Mucosa of descending colon (tissue), 3 donors: ENCODE results near the gene POLD2. TPM values are rescaled to one million over a fixed set of nuclear protein-coding genes. Genes with fewer than 3 reads are reported as not detected.

Source experiments
- ATAC-seq: fragments of 200-7000 bp; cut with Tn5 transposase; one replicate; pipeline ENCODE4 v1.9.1; 2020; ENCODE audit warnings: mild to moderate bottlenecking, moderate library complexity
- DNase-seq, 3 donors: peaks; one replicate each; pipeline ENCODE4 v3.0.0-alpha.2; 2020
- H3K36me3 ChIP-seq: fragments of 200-600 bp; one replicate; pipeline ENCODE4 v1.8.0; 2021; ENCODE audit warnings: low read depth, mild to moderate bottlenecking
- H3K4me1 ChIP-seq: fragments of 200-600 bp; one replicate; pipeline ENCODE4 v1.8.0; 2021; ENCODE audit warnings: low read depth, mild to moderate bottlenecking
- H3K4me3 ChIP-seq: fragments of 200-600 bp; one replicate; pipeline ENCODE4 v1.8.0; 2021; ENCODE audit warnings: mild to moderate bottlenecking
- H3K9me3 ChIP-seq: fragments of 200-600 bp; one replicate; pipeline ENCODE4 v1.8.0; 2021; ENCODE audit warnings: mild to moderate bottlenecking
- intact Hi-C, 2 donors: fragments of 100-400 bp; cut with DNase I in 1 of 2; cut with micrococcal nuclease in 1 of 2; formaldehyde crosslinking; loops; one replicate each; pipeline versions ENCODE4 v1.11.0 to v1.11.1; 2022; cut with DNase I, micrococcal nuclease
- total RNA-seq, 3 donors: library from RNA; stranded (reverse); fragmentation: NEBNext Ultra II Directional in 2 of 3; extraction: Animal tissue kit (Norgen Biotek cat#: 25700) in 2 of 3; gene quantifications; one replicate each; pipeline versions ENCODE4 v1.2.1 to v1.2.4, GENCODE V29; 2021 to 2023
- TF ChIP-seq, protein P1 (sequence below): fragments of 200-600 bp; IDR thresholded peaks from one replicate; pipeline ENCODE4 v1.8.0; 2022; ENCODE audit warnings: antibody characterized with exemption, mild to moderate bottlenecking
- donor health status: DM: no; HTN: no; CAD: no; lungs with moderate emphysema.
- donor health status: DM: no; HTN: no; CAD: no.
- donor health status: DM: no; HTN: yes; CAD: no.

POLD2 gene
- total RNA-seq, 3 donors from 2014 or later, result 51.5 to 57.0 (median 52.0) TPM

DNA sequence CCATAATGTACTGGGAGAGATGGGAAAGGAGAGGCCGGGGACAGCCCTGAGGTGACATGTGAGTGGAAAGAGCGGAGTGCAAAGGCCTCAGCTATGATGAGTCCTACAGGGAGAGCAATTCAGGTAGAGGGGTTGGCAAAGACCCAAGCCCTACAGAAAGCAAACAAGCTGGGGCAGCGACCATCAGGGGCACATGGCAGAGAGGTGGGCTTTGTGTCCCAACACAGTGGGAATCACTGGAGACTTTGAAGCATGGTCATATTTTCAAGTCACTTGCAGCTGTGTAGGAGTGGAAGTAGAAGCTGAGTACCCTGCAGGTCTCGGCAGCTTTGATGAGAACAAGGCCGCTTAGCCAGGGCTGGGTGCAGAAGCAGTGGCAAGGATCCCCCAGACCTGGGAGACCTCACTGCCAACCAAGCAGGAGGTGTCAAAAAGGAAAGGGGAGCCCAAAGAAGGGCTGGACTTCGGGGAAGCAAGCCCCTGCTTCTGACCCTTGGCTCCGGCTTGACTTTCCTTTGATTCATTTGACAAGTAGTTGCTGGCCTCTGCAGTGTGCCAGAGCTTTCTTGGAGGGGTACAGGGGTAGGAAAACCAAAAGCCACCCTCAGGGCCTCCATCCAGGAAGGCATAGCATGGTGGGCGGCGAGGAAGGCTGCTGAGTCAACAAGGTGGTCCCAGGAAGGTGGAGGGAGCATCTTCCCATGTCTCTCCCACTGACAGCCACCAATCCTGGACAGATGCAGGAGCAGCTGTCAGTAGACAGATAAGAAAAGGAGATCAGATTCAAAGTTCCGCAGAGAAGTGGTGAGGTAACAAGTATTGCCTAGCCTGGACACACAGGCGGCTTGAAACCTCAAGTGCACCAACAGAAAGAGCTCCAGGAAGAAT lies 56.0 kb downstream of the POLD2 start:
- peak; percentile 2 for ATAC-seq
- Histone ChIP-seq H3K4me3 (no peak overlapping the region), H3K36me3 (no peaks in the 10 kb centered on the region), H3K9me3 (no peaks in the 10 kb centered on the region), H3K4me1 (peaks cover 19% of the 10 kb centered on the region)
- TF ChIP-seq, protein P1, sequence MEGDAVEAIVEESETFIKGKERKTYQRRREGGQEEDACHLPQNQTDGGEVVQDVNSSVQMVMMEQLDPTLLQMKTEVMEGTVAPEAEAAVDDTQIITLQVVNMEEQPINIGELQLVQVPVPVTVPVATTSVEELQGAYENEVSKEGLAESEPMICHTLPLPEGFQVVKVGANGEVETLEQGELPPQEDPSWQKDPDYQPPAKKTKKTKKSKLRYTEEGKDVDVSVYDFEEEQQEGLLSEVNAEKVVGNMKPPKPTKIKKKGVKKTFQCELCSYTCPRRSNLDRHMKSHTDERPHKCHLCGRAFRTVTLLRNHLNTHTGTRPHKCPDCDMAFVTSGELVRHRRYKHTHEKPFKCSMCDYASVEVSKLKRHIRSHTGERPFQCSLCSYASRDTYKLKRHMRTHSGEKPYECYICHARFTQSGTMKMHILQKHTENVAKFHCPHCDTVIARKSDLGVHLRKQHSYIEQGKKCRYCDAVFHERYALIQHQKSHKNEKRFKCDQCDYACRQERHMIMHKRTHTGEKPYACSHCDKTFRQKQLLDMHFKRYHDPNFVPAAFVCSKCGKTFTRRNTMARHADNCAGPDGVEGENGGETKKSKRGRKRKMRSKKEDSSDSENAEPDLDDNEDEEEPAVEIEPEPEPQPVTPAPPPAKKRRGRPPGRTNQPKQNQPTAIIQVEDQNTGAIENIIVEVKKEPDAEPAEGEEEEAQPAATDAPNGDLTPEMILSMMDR, result no peak
- no peak for DNase-seq
- intact Hi-C loops, result no loop called here

DNA sequence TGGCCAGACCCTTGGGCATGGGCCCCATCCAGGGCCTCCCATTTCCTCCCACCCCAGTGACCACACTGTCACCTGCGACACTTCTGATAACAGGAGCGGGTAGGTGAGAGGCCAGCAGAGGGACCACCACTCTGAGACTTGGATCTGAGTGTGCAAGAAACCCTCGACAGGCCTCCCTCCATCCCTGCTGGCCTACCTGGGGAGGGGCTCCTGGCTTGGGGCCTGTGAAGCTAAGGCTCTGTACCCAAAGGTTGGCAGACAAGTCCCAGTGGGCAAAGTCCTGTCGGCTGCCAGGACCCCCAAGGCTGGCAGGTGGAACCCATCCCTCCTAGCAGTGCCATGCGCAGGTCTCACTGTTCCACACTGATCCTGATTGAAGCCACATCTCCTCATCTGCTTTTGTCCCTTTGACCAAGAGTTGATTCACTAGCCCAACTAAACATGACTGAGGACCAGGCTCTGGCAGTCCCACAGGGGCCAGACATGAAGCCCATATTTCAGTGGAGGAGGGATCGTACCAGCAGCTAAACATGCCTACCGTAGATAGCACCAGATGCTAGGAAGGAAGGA lies 56.8 kb downstream of the POLD2 start:
- intact Hi-C loops, result no loop called here
- H3K4me3 ChIP-seq, result no peak overlapping the region
- H3K9me3 ChIP-seq, result no peaks in the 10 kb centered on the region
- peaks cover 12% of the 10 kb centered on the region for H3K4me1 ChIP-seq
- ATAC-seq (no peak), DNase-seq (no peak)
- no peaks in the 10 kb centered on the region for H3K36me3 ChIP-seq
- TF ChIP-seq, protein P1, result no peak

DNA sequence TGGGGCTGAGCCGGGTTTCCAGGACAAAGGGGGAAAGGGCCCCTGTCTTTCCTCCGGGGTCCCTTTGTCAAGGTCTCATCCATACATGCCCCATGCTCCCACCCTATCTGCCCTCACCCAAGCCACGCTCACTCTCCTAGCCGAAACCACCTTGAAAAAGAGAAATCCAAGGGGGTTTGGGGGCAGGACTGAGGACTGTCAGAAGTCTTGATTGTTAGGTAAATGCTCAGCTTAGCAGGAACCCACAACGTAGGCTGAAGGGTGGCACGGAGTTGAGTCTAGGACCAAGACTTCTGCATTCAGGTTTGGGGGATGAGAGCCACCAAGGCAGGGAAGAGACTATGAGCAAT lies 57.3 kb downstream of the POLD2 start:
- ATAC-seq (no peak), DNase-seq (no peak)
- Histone ChIP-seq H3K36me3 (no peaks in the 10 kb centered on the region), H3K4me3 (no peak overlapping the region), H3K4me1 (peaks cover 8% of the 10 kb centered on the region), H3K9me3 (no peaks in the 10 kb centered on the region)
- TF ChIP-seq, protein P1, result no peak
- intact Hi-C loops, result no loop called here

DNA sequence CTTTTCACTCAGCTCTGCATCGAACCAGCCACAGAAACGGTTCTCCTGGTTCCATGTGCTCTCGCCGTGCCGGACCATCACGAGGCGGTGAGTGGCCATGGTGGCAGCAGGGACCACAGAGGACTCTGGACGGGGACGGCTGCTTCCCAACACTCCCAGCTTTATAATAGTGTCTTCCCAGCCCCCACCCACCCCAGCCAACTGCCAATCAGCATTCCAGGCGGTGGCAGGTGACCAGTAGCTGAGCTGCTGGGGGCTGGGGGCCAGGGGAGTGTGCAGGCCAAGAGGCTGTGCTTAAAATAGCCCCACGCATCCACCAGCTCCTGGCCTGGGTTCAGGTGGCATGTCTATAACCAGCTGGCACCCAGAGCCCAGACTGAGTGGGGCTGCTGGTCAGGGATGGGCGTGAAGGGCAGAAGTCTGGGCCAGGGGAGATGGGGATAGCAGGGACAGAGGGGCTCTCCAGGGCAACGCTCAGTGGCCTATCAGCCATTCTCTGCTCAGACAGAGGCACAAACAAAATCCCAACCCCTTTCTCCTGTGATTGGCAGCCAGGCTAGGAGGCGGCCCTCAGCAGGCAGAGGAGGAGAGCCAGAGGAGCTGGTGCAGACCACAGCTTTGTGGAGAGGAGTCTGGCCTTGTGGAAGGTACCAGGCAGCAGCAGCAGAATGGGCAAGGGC lies 57.8 kb downstream of the POLD2 start, which contains the start of gene PGAM2:
TSS of gene PGAM2 (minus strand) at position 137 of the 680 bp plus-strand sequence. CDS start at position 99, 38 bp downstream.
- ATAC-seq (peak; percentile 28), DNase-seq (no peak)
- intact Hi-C loops, result no loop called here
- no peak within 1 kb of the TSS for H3K4me3 ChIP-seq
- TF ChIP-seq, protein P1, result no peak
- H3K4me1 ChIP-seq, result peaks cover 8% of the 10 kb centered on the region
- no peaks in the 10 kb centered on the region for H3K9me3 ChIP-seq
- no peaks in the 10 kb centered on the region for H3K36me3 ChIP-seq

DNA sequence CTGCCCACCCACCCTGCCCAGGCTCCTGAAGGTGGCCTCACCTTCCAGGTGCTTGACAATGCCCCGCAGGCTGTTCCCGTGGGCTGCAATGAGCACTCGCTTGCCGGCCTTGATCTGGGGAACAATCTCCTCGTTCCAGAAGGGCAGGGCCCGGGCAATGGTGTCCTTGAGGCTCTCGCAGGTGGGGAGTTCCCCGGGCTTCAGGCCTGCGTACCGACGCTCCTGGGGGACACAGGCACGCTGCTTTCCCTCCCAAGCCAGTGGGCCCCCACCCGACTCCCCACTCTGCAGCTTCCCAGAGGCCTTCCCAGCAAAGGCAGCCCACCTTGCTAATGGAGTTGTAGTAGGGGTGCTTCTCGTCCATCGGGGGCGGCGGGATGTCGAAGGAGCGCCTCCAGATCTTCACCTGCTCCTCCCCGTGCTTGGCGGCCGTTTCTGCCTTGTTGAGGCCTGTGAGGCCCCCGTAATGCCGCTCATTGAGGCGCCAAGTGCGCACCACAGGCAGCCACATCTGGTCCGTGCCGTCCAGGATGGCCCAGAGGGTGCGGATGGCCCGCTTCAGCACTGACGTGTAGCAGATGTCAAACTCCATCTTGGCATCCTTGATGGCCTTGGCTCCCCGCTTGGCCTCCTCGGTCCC lies 58.4 kb downstream of the POLD2 start:
- H3K36me3 ChIP-seq, result peaks cover 3% of the 10 kb centered on the region
- no peak overlapping the region for H3K4me3 ChIP-seq
- no peaks in the 10 kb centered on the region for H3K9me3 ChIP-seq
- peak; percentile 33 for ATAC-seq
- TF ChIP-seq, protein P1, result no peak
- peaks cover 8% of the 10 kb centered on the region for H3K4me1 ChIP-seq
- DNase-seq, result no peak
- intact Hi-C loops, result no loop called here
